PFSK-1 (cell line): ENCODE results near the gene ATXN7L1.

Experiments used
- FOXP2 ChIP-seq: optimal IDR thresholded peaks from 2 replicates; pipeline ENCODE3; 2011; ENCODE audit warnings: borderline replicate concordance, control low read depth, inconsistent platforms; ENCODE audit not compliant: insufficient read depth; ENCODE audit errors: extremely low read length, extremely low read depth
- POLR2AphosphoS5 ChIP-seq: IDR thresholded peaks from 2 replicates; pipeline ENCODE4 v1.6.1; 2012; ENCODE audit warnings: low read depth, mild to moderate bottlenecking, control low read depth, low read length, moderate library complexity
- SIN3A ChIP-seq: IDR thresholded peaks from 2 replicates; pipeline ENCODE4 v1.6.1; 2012; ENCODE audit warnings: mild to moderate bottlenecking, low read length, moderate library complexity, borderline replicate concordance; ENCODE audit not compliant: insufficient read depth
- TAF1 ChIP-seq: IDR thresholded peaks from 2 replicates; pipeline ENCODE4 v1.6.1; 2012; ENCODE audit warnings: low read length, control low read depth, borderline replicate concordance; ENCODE audit not compliant: insufficient read depth
- TF ChIP-seq, protein P1 (sequence below), 2 experiments: IDR thresholded peaks; 2 replicates each; pipeline versions ENCODE4 v1.6.1 to v1.8.0; 2011 to 2012; ENCODE audit warnings: low read depth in 2 of 2, low read length in 2 of 2, control low read depth in 1 of 2, inconsistent platforms in 1 of 2, mild to moderate bottlenecking in 1 of 2, moderate library complexity in 1 of 2; ENCODE audit not compliant: insufficient read depth in 1 of 2

Gene ATXN7L1

GRCh38 chr7:105685161-105685560, 191.2 kb downstream of the ATXN7L1 start:
- TF ChIP-seq POLR2AphosphoS5 (no peak), TAF1 (no peak), SIN3A (no peak), FOXP2 (no peak)
- TF ChIP-seq, protein P1, sequence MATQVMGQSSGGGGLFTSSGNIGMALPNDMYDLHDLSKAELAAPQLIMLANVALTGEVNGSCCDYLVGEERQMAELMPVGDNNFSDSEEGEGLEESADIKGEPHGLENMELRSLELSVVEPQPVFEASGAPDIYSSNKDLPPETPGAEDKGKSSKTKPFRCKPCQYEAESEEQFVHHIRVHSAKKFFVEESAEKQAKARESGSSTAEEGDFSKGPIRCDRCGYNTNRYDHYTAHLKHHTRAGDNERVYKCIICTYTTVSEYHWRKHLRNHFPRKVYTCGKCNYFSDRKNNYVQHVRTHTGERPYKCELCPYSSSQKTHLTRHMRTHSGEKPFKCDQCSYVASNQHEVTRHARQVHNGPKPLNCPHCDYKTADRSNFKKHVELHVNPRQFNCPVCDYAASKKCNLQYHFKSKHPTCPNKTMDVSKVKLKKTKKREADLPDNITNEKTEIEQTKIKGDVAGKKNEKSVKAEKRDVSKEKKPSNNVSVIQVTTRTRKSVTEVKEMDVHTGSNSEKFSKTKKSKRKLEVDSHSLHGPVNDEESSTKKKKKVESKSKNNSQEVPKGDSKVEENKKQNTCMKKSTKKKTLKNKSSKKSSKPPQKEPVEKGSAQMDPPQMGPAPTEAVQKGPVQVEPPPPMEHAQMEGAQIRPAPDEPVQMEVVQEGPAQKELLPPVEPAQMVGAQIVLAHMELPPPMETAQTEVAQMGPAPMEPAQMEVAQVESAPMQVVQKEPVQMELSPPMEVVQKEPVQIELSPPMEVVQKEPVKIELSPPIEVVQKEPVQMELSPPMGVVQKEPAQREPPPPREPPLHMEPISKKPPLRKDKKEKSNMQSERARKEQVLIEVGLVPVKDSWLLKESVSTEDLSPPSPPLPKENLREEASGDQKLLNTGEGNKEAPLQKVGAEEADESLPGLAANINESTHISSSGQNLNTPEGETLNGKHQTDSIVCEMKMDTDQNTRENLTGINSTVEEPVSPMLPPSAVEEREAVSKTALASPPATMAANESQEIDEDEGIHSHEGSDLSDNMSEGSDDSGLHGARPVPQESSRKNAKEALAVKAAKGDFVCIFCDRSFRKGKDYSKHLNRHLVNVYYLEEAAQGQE (IDR thresholded peaks at IDR 0.05; ENCODE audit: insufficient read depth in 1 of 2, low read depth in 2 of 2, low read length in 2 of 2), result no peak

DNA sequence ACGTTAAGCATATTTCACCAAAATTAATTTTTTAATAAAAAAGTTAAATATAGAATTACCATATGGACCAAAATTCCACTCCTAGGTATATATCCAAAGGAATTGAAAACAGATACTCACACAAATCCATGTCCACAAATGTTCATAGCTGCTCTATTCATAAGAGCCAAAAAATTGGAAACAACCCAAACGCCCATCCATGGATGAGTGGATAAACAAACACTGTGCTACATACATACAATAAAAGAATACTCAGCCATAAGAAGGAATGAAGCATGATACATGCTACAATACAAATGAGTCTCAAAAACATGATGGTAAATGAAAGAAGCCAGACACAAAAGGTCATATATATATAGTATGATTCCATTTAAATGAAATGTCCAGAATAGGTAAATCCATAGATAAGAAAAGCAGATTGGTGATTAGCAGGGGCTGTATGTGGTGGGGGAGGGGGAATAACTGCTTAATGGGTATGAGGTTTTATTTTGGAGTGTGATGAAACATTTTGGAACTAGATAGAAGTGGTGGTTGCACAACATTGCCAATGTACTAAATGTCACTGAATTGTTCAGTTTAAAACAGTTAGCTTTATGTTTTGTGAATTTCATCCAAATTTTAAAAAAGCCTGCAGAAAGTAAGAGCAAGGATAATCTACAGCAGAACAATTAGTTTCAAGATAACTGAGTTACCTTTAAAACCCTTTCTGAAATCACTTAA, 193.9 kb downstream of the ATXN7L1 start:
- TF ChIP-seq POLR2AphosphoS5, result no peak
- TF ChIP-seq FOXP2, result no peak
- TF ChIP-seq, protein P1 (IDR thresholded peaks at IDR 0.05; ENCODE audit: insufficient read depth in 1 of 2, low read depth in 2 of 2, low read length in 2 of 2), result no peak
- no peak for TF ChIP-seq SIN3A
- TF ChIP-seq TAF1, result no peak

GRCh38 chr7:105680505-105681187, 195.8 kb downstream of the ATXN7L1 start:
- TF ChIP-seq, protein P1 (IDR thresholded peaks at IDR 0.05; ENCODE audit: insufficient read depth in 1 of 2, low read depth in 2 of 2, low read length in 2 of 2), result no peak
- TF ChIP-seq TAF1 (no peak), SIN3A (no peak), FOXP2 (no peak), POLR2AphosphoS5 (no peak)

- peak; percentile 58 for TF ChIP-seq FOXP2
- TF ChIP-seq TAF1, result no peak
Observed at GRCh38 chr7:105678811-105679495, 197.4 kb downstream of the ATXN7L1 start.

DNA sequence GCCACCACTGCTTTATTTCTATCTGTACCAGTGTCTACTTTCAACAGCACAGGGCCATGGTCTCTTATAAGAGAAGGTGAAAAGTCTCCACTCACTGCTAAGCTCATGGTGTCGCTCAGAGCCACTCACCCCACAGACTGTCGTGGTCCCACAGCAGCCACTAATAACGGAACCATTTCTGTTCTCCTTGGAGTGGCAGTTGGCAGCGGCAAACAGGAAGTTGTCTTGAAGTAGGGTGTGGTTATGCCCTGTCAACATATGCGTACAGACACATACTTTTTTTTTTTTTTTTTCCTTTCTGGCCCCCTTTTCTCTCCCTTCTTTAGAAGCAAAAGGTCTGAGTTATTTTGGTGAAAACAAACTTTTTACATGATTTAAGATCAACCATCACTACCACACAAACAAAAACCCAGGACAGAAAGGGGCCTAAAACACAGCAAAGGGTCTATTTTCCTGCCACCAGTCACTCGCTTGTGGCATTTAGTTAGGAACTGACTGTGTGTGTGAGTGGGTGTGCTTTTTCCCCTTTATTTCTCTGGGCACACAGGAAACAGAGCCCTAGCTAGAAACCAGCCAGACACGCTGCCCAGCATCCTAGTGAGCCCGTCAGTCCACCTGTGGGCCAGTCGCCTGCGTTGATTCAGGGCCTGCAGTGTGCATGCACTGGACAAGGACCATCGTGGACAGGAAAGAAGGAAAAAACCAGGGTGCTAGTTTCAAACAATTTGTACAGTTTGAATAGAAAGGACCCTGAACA, 198.4 kb downstream of the ATXN7L1 start:
- TF ChIP-seq TAF1 (no peak), SIN3A (no peak), POLR2AphosphoS5 (no peak), FOXP2 (no peak)
- TF ChIP-seq, protein P1 (IDR thresholded peaks at IDR 0.05; ENCODE audit: insufficient read depth in 1 of 2, low read depth in 2 of 2, low read length in 2 of 2), result no peak
